Fibroblast of the aortic adventitia (primary cell): ENCODE measurements around the gene AFTPH. TPM values are rescaled to one million over a fixed set of nuclear protein-coding genes. Genes with fewer than 3 reads are reported as not detected.

Experiments
- DNase-seq: peaks from one replicate; pipeline ENCODE4 v3.0.0-alpha.2; 2010; ENCODE audit warnings: low read depth
- H3K4me3 ChIP-seq: 2 replicates; pipeline ENCODE4 v1.5.1; 2011; ENCODE audit warnings: low read depth, mild to moderate bottlenecking, control low read depth, low read length, moderate library complexity
- total RNA-seq: library from RNA; depleted of rRNA; stranded (reverse); fragments of >200 nt; gene quantifications from 2 replicates; pipeline ENCODE4 v1.2.3, GENCODE V29; 2012; ENCODE audit warnings: low replicate concordance
- TF ChIP-seq, protein P1 (sequence below): IDR thresholded peaks from 2 replicates; pipeline ENCODE4 v1.5.1; 2011; ENCODE audit warnings: mild to moderate bottlenecking, low read length, control low read depth, inconsistent platforms; ENCODE audit not compliant: insufficient read depth

AFTPH gene
- total RNA-seq, 1 donor, result 23.6 TPM

DNA sequence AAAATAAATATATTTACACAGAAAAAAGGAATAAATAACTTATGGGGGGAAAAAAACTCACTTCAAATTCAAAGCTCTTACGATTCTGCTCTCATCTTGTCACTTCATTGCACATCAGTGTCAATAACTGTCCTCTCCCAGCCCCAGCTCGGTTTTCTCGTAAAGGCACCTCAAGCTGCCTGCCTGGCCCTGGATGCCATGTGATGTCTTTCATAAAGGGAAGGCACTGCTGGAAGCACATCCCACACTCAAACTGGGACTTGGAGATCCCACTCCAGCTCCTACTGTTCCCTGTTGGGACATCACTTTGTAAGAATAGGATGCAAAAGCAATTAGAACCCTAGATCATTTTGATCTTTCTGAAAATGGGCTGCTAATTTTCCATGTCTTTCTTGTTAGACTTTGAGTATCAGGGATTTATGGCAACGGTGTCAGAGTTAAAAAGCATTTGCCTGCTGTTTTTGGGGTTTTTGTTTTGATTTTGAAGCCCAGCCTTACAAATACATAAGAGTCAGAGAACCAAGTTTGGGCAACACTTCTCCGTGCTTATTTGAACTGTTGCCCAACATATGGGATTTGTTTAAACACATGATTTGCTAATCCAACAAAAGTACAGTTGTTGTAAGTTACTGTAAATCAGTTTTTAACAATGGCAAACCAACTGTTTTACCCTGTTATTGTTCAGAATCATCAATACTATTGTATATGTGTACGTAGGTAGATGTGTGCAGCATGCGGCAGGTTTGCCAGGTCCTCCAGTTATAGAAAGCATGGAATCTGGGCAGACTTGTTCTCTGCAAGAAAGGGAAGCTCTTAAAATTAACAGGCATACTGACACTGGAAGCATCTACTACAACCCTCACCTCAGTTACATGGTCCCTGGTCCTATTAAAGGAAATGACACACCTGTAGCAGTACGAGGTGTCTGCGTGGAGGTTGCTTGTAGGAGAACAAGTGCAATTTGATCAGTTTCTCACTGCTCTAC, 109.0 kb downstream of the AFTPH start:
- TF ChIP-seq, protein P1, sequence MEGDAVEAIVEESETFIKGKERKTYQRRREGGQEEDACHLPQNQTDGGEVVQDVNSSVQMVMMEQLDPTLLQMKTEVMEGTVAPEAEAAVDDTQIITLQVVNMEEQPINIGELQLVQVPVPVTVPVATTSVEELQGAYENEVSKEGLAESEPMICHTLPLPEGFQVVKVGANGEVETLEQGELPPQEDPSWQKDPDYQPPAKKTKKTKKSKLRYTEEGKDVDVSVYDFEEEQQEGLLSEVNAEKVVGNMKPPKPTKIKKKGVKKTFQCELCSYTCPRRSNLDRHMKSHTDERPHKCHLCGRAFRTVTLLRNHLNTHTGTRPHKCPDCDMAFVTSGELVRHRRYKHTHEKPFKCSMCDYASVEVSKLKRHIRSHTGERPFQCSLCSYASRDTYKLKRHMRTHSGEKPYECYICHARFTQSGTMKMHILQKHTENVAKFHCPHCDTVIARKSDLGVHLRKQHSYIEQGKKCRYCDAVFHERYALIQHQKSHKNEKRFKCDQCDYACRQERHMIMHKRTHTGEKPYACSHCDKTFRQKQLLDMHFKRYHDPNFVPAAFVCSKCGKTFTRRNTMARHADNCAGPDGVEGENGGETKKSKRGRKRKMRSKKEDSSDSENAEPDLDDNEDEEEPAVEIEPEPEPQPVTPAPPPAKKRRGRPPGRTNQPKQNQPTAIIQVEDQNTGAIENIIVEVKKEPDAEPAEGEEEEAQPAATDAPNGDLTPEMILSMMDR, result no peak
- peak; percentile 78 for DNase-seq
- no peak overlapping the region for H3K4me3 ChIP-seq

DNA sequence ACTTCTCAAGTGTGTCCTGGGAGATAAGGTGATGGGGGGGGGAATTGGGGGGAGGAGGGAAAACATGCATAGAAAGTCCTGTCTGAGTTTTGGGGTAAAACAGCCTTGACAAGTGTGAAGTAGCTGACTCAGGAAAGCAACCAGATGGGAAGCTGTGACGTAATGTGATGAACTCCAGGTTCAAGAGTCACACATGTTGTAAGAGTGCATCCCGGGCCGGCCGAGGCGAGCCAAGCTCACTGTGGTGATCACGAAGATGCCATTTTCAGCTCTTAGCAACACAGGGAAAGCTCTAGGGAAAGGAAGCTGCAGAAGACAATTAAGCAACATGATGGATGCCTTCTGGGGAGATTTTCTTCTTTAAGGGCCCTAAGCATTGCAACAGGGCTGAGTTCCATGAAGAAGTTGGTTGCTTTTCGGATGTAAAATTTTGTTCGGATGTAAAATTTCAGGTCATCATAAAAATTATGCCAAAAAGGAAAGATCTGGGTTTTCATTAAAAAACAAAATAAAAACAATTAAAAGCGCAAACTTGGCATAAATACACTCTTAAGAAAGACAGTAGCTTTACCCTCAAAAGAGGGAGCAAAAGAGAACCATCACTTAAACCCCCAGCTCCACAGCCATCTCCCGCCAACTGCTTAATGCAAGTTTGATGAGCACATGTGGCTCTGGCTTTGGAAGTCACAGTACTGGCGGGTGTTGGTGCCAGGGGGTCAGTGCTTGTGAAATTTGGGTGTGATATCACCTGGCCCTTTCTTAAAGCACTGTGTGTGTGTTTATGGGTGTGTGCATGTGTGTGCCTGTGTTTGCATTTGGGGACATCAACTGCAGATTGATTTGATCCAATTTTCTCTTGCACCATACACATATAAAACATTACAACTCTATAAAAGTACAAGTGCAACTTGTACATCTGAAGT, 110.5 kb downstream of the AFTPH start:
- no peak overlapping the region for H3K4me3 ChIP-seq
- DNase-seq, result no peak
- TF ChIP-seq, protein P1, result no peak

DNA sequence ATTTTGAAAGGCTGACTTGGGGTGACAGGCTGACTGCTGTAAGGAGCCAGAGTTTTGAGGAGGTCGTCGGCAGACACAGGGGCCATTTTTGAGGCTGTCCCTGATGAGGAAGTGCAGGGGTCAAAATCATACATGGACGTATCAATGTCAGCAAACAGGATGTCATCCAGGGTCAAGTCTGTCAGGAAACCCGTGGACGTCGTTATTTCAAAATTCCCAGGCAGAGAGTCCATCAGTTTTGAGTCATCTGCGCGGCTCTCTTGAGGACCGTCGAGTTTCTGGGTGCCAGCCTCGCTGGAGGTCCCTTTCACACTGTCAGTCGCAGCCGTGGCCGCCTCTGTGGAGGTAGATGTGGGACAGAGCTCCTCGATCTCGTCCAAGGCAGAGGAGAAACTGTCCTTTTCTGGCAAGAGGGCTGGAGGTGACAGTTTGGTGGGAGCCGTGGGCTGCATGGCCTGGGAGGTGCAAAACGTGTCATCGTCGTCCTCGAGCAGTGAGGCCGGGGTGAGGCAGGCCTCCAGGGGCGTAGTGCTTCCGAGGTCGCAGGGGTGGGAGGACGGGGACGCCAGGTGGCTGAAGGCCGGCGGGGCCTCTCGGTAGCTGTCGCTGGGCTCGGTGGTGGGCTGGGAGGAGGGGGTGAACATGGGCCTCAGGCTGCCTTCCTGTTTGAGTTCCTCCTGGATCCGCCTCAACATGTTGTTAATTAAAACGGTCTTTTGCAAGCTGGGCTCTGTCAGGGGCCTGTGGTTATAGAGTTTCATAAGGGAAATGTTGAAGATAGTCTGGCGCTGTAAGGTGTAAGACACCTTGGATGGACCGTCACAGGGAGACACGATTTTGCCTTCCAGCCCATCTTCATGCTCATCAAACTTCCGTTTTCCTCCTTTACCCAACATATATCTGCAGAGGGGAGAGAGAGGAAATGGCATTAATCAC, 112.1 kb downstream of the AFTPH start:
- DNase-seq, result no peak
- H3K4me3 ChIP-seq, result no peak overlapping the region
- TF ChIP-seq, protein P1, result no peak

DNA sequence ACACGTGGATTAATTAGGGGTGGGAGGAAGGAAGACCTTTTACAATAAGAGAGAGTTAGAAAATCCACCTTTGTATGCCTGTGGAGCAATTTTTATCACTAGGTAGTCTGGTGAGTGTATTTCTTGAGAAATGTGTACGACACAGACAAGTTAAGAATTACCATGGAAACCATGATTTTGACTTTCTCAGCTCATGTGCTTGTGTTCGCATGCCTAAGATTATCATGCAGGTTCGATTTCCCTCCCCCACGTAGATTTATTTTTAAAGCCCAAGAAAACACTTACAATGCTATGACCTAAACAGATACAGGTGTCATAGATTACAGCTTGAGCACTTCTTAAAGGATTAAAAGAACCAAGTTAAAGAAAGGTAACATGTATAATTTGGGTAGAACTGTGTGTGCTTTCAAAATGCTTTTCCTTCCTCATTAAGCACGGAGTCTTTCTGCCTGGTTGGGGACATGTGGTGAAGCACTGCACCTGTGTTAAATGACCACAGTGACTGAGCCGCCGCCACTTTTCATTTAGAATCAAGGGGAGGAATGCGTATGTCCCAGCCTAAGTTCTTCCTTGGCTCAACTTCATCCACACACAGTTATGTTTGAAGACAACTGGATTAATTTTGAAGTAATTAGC, 113.0 kb downstream of the AFTPH start:
- TF ChIP-seq, protein P1, result no peak
- no peak for DNase-seq

DNA sequence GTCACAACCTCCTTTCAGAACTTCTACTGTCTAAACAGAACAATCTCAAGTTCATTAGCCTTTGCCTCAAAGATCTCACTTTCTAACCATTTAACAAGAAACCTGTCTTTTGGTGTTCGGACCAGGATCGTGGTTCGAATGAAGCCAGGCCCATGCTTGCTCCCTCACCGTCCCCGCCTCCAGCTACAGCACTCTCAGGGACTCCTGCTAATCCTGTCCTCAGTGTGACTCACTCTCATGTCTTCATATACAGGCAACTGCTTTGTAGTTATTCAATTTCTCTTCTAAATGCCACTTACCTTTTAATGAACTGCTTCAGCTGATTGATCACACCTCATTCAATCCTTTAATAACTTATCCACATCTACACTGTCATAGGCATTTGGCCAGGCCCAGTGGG, 113.8 kb downstream of the AFTPH start:
- TF ChIP-seq, protein P1, result no peak
- H3K4me3 ChIP-seq, result no peak overlapping the region
- no peak for DNase-seq

More for the DNA sequence above, 113.0 kb downstream of the AFTPH start:
- H3K4me3 ChIP-seq, result no peak overlapping the region
